OCI-LY7 (cell line): ENCODE results near the gene ZNF493. TPM values are rescaled to one million over a fixed set of nuclear protein-coding genes. Genes with fewer than 3 reads are reported as not detected.
A peak's percentile ranks its signal among the peaks of the same experiment; 100 is the strongest.

Experiments
- BruUV-seq: library from RNA; stranded (reverse); fragments of 400-500 nt; replicated peaks from 2 replicates; lab custom pipeline; 2021; lab: Mats Ljungman, UMichigan
- CTCF ChIA-PET: fragments of 300-600 bp; sonication (Branson Sonifier 250); formaldehyde crosslinking; loops from one replicate; lab custom pipeline; 2022; ENCODE audit warnings: antibody characterized with exemption; ENCODE audit not compliant: unreplicated experiment; lab: Charles Lee
- POLR2A ChIA-PET: fragments of 300-600 bp; sonication (Branson Sonifier 250); formaldehyde crosslinking; loops from one replicate; lab custom pipeline; 2022; ENCODE audit warnings: antibody characterized with exemption; lab: Charles Lee
- DNase-seq: peaks from one replicate; pipeline ENCODE4 v3.0.0-alpha.2; 2015; ENCODE audit warnings: low spot score
- H2AFZ ChIP-seq: fragments of 200-600 bp; sonication (generic), shearing (Covaris generic); 2 replicates; pipeline ENCODE4 v1.6.1; 2014; ENCODE audit warnings: mild to moderate bottlenecking, antibody characterized with exemption, low read length, moderate library complexity
- H3K27ac ChIP-seq: fragments of 200-600 bp; sonication (generic); 2 replicates; pipeline ENCODE4 v1.5.1; 2014; ENCODE audit warnings: mixed run types, low read depth, mild to moderate bottlenecking, moderate library complexity, low read length, inconsistent platforms; ENCODE audit not compliant: poor library complexity, severe bottlenecking
- H3K36me3 ChIP-seq: fragments of 200-600 bp; sonication (generic); 2 replicates; pipeline ENCODE4 v1.6.1; 2014; ENCODE audit warnings: mild to moderate bottlenecking, antibody characterized with exemption, low read length, moderate library complexity, mixed read lengths; ENCODE audit not compliant: insufficient read depth
- H3K4me1 ChIP-seq: fragments of 200-600 bp; sonication (generic); 2 replicates; pipeline ENCODE4 v1.5.1; 2014; ENCODE audit warnings: mild to moderate bottlenecking, low read length; ENCODE audit not compliant: insufficient read depth, poor library complexity, severe bottlenecking
- H3K4me2 ChIP-seq: fragments of 200-600 bp; sonication (generic); 2 replicates; pipeline ENCODE4 v1.6.1; 2014; ENCODE audit warnings: mild to moderate bottlenecking, low read length
- H3K4me3 ChIP-seq: fragments of 200-600 bp; sonication (generic); 2 replicates; pipeline ENCODE4 v1.5.1; 2014; ENCODE audit warnings: mild to moderate bottlenecking, low read depth, low read length; ENCODE audit not compliant: poor library complexity, severe bottlenecking
- H3K79me2 ChIP-seq: fragments of 200-600 bp; sonication (generic); 2 replicates; pipeline ENCODE4 v1.6.1; 2016; ENCODE audit warnings: low read depth, mild to moderate bottlenecking, low read length, moderate library complexity, mixed read lengths; ENCODE audit not compliant: insufficient read depth
- H3K9me2 ChIP-seq: fragments of 200-600 bp; sonication (generic); 2 replicates; pipeline ENCODE4 v1.6.1; 2016; ENCODE audit warnings: mild to moderate bottlenecking, low read length, mixed read lengths; ENCODE audit not compliant: insufficient read depth
- H3K9me3 ChIP-seq: fragments of 200-600 bp; sonication (generic); 2 replicates; pipeline ENCODE4 v1.6.1; 2014; ENCODE audit warnings: mild to moderate bottlenecking, mixed run types, low read length, mixed read lengths
- H4K20me1 ChIP-seq: fragments of 200-600 bp; sonication (generic); 2 replicates; pipeline ENCODE4 v1.6.1; 2014; ENCODE audit warnings: mild to moderate bottlenecking, antibody characterized with exemption, low read length, moderate library complexity, mixed read lengths; ENCODE audit not compliant: insufficient read depth
- EZH2phosphoT487 ChIP-seq: fragments of 200-600 bp; sonication (generic); IDR thresholded peaks from 2 replicates; pipeline ENCODE4 v1.6.1; 2018; ENCODE audit warnings: low read depth, borderline replicate concordance, mild to moderate bottlenecking, mixed run types, antibody characterized with exemption, low read length, moderate library complexity, mixed read lengths
- intact Hi-C: fragments of 100-400 bp; cut with micrococcal nuclease; formaldehyde crosslinking; loops from one replicate; pipeline ENCODE4 v1.10.0; 2022; ENCODE audit not compliant: unreplicated experiment
- total RNA-seq, 2 experiments: library from RNA; depleted of rRNA in 1 of 2; stranded (reverse); fragments of >200 nt in 1 of 2; shearing (Covaris generic) in 1 of 2; gene quantifications; 2 replicates each; pipeline ENCODE4 v1.2.3, GENCODE V29; 2014 to 2022
- TF ChIP-seq, protein P1 (sequence below): fragments of 200-600 bp; sonication (generic); conservative IDR thresholded peaks from 2 replicates; pipeline ENCODE4 v1.5.1; 2014; ENCODE audit warnings: mild to moderate bottlenecking, antibody characterized with exemption, low read length, moderate library complexity, mixed read lengths

The ZNF493 gene
- total RNA-seq, 2 experiments from 2014 or later: 37.6 to 57.6 TPM

DNA sequence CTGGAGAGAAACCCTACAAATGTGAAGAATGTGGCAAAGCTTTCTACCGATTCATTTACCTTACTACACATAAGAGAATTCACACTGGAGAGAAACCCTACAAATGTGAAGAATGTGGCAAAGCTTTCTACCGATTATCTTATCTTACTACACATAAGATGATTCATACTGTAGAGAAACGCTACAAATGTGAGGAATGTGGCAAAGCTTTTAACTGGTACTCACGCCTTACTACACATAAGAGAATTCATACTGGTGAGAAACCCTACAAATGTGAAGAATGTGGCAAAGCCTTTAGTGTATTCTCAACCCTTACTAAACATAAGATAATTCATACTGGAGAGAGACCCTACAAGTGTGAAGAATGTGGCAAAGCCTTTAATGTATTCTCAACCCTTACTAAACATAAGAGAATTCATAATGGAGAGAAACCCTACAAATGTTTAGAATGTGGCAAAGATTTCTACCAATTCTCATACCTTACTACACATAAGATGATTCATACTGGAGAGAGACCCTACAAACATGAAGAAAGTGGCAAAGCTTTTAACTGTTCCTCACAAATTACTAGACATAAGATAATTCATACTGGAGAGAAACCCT lies 12.9 kb upstream of the ZNF493 start:
- no peak overlapping the region for H3K4me3 ChIP-seq
- no peaks in the 10 kb centered on the region for H3K4me1 ChIP-seq
- no peaks in the 10 kb centered on the region for H3K79me2 ChIP-seq
- no TSS peak for BruUV-seq
- POLR2A ChIA-PET: interaction anchor here (0.6 to 1.5 kb wide), 5 partner anchors 17 to 1996 kb away, joined by 3 to 9 read pairs (median 3); no protein-coding TSS in a partner anchor
- DNase-seq: no peak
- no peaks in the 10 kb centered on the region for H4K20me1 ChIP-seq
- H2AFZ ChIP-seq: no peak overlapping the region
- CTCF ChIA-PET: no interaction called here
- H3K27ac ChIP-seq: no peak overlapping the region
- peaks cover 69% of the 10 kb centered on the region for H3K9me3 ChIP-seq
- intact Hi-C loops: no loop called here
- H3K9me2 ChIP-seq: no peaks in the 10 kb centered on the region
- no peak overlapping the region for H3K4me2 ChIP-seq
- peaks cover 38% of the 10 kb centered on the region for H3K36me3 ChIP-seq
- TF ChIP-seq, protein P1, sequence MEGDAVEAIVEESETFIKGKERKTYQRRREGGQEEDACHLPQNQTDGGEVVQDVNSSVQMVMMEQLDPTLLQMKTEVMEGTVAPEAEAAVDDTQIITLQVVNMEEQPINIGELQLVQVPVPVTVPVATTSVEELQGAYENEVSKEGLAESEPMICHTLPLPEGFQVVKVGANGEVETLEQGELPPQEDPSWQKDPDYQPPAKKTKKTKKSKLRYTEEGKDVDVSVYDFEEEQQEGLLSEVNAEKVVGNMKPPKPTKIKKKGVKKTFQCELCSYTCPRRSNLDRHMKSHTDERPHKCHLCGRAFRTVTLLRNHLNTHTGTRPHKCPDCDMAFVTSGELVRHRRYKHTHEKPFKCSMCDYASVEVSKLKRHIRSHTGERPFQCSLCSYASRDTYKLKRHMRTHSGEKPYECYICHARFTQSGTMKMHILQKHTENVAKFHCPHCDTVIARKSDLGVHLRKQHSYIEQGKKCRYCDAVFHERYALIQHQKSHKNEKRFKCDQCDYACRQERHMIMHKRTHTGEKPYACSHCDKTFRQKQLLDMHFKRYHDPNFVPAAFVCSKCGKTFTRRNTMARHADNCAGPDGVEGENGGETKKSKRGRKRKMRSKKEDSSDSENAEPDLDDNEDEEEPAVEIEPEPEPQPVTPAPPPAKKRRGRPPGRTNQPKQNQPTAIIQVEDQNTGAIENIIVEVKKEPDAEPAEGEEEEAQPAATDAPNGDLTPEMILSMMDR: no peak
- no peak for TF ChIP-seq EZH2phosphoT487

GRCh38 chr19:21396121-21396520 lies 812 bp upstream of the ZNF493 start:
- intact Hi-C loops: loop anchor here (5.0 kb wide), 1 partner anchor 69 kb away; the partner anchor contains the start of gene ZNF708
- Histone ChIP-seq H3K4me1 (peaks cover 15% of the 10 kb centered on the region), H2AFZ (peak overlapping the region; percentile 61; the same call in 1 of the 2 replicates), H3K36me3 (peaks cover 30% of the 10 kb centered on the region), H3K79me2 (peaks cover 33% of the 10 kb centered on the region), H3K9me2 (no peaks in the 10 kb centered on the region), H3K4me3 (no peak overlapping the region), H3K4me2 (no peak overlapping the region), H3K9me3 (peaks cover 22% of the 10 kb centered on the region; the same call in 1 of the 2 replicates), H3K27ac (no peak overlapping the region), H4K20me1 (no peaks in the 10 kb centered on the region)
- BruUV-seq: no TSS peak
- POLR2A ChIA-PET: interaction anchor here (0.7 to 1.3 kb wide), 6 partner anchors 10 to 436 kb away, joined by 4 to 6 read pairs (median 4); partner anchors contain the start of gene ZNF429
- CTCF ChIA-PET: no interaction called here
- no peak for DNase-seq
- TF ChIP-seq EZH2phosphoT487: no peak

- H3K79me2 ChIP-seq: peaks cover 36% of the 10 kb centered on the region
- intact Hi-C loops: loop anchor here (5.0 kb wide), 1 partner anchor 72 kb away; the partner anchor contains the start of gene ZNF708
- POLR2A ChIA-PET: interaction anchor here (2.4 kb wide), 1 partner anchor 104 kb away, joined by 5 read pairs; no protein-coding TSS in a partner anchor
Observed at GRCh38 chr19:21398851-21399250, 1.9 kb downstream of the ZNF493 start.

More at GRCh38 chr19:21398851-21399250, 1.9 kb downstream of the ZNF493 start:
- Histone ChIP-seq H3K4me2 (peak overlapping the region; percentile 94), H3K4me3 (no peak overlapping the region), H3K9me3 (peaks cover 26% of the 10 kb centered on the region; the same call in 1 of the 2 replicates), H3K4me1 (peaks cover 15% of the 10 kb centered on the region), H3K27ac (no peak overlapping the region), H4K20me1 (no peaks in the 10 kb centered on the region), H3K9me2 (no peaks in the 10 kb centered on the region), H2AFZ (no peak overlapping the region), H3K36me3 (peaks cover 51% of the 10 kb centered on the region)
- BruUV-seq: no TSS peak
- TF ChIP-seq, protein P1: no peak
- TF ChIP-seq EZH2phosphoT487: no peak
- DNase-seq: no peak
- CTCF ChIA-PET: no interaction called here
